Measurements from ENCODE around the gene GSTCD. TPM values are rescaled to one million over a fixed set of nuclear protein-coding genes. Genes with fewer than 3 reads are reported as not detected.

The GSTCD gene
- total RNA-seq, 1 donor from 2014 or later, result 13.9 TPM

DNA sequence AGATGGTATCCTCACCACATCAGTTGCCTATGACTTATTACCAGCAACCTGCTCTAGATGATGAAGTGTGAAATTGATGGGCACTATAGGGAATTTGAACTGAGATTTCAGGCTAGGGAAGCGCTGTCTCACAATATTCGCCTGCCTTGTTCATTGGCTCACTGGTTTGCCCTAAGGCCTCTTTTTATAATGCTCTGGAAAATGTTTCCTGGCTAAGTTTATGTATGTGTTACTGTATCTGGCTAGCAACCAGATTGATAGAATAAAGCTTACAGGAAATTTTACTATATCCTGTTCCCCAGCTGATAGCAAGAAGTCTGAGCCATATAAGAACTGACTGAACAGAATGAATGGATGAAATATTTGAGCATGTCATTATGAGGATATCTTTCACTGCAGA is 71.6 kb downstream of the GSTCD start:
- no peak for DNase-seq

GRCh38 chr4:105784761-105785160 is 76.2 kb downstream of the GSTCD start:
- H3K27me3 Mint-ChIP-seq (ENCODE audit: unreplicated experiment), result no peaks in the 10 kb centered on the region
- no peak for DNase-seq
- no peaks in the 10 kb centered on the region for H3K36me3 Mint-ChIP-seq (ENCODE audit: unreplicated experiment)
- H3K27ac Mint-ChIP-seq (ENCODE audit: unreplicated experiment), result no peak overlapping the region
- H3K9me3 Mint-ChIP-seq (ENCODE audit: unreplicated experiment), result no peaks in the 10 kb centered on the region
- no peak overlapping the region for H3K4me3 Mint-ChIP-seq (ENCODE audit: unreplicated experiment)
- H3K4me1 Mint-ChIP-seq (ENCODE audit: low read depth, unreplicated experiment), result no peaks in the 10 kb centered on the region
- no peak for TF ChIP-seq CTCF (IDR thresholded peaks at IDR 0.05; ENCODE audit: partially characterized antibody, unreplicated experiment)

More for the DNA sequence above, 71.6 kb downstream of the GSTCD start:
- H3K27ac Mint-ChIP-seq (ENCODE audit: unreplicated experiment), result no peak overlapping the region
- no peaks in the 10 kb centered on the region for H3K9me3 Mint-ChIP-seq (ENCODE audit: unreplicated experiment)
- TF ChIP-seq CTCF (IDR thresholded peaks at IDR 0.05; ENCODE audit: partially characterized antibody, unreplicated experiment), result no peak
- H3K36me3 Mint-ChIP-seq (ENCODE audit: unreplicated experiment), result peaks cover under 1% of the 10 kb centered on the region
- H3K4me1 Mint-ChIP-seq (ENCODE audit: low read depth, unreplicated experiment), result no peaks in the 10 kb centered on the region
- H3K27me3 Mint-ChIP-seq (ENCODE audit: unreplicated experiment), result no peaks in the 10 kb centered on the region
- no peak overlapping the region for H3K4me3 Mint-ChIP-seq (ENCODE audit: unreplicated experiment)

DNA sequence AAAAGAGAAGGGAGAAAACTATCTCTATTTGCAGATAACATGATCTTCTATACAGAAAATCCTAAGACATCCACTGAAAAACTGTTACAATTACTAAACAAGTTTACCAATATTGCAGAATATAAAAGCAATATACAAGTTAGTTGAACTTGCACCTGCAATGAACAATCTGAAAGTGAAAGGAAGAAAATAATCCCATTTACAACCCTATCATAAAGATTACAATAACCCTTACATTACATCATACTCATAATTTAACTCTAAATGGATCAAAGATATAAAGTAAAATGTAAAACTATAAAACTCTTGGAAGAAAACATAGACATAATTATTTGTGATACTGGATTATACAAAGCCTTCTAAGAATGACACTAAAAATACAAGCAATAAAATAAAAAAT is 77.2 kb downstream of the GSTCD start:
- Mint-ChIP-seq H3K4me1 (ENCODE audit: low read depth, unreplicated experiment) (no peaks in the 10 kb centered on the region), H3K27ac (ENCODE audit: unreplicated experiment) (no peak overlapping the region), H3K4me3 (ENCODE audit: unreplicated experiment) (no peak overlapping the region), H3K9me3 (ENCODE audit: unreplicated experiment) (no peaks in the 10 kb centered on the region), H3K27me3 (ENCODE audit: unreplicated experiment) (no peaks in the 10 kb centered on the region), H3K36me3 (ENCODE audit: unreplicated experiment) (no peaks in the 10 kb centered on the region)
- no peak for TF ChIP-seq CTCF (IDR thresholded peaks at IDR 0.05; ENCODE audit: partially characterized antibody, unreplicated experiment)
- no peak for DNase-seq

- Mint-ChIP-seq H3K4me3 (ENCODE audit: unreplicated experiment) (no peak overlapping the region), H3K9me3 (ENCODE audit: unreplicated experiment) (peaks cover 2% of the 10 kb centered on the region), H3K27ac (ENCODE audit: unreplicated experiment) (no peak overlapping the region), H3K27me3 (ENCODE audit: unreplicated experiment) (no peaks in the 10 kb centered on the region), H3K36me3 (ENCODE audit: unreplicated experiment) (no peaks in the 10 kb centered on the region), H3K4me1 (ENCODE audit: low read depth, unreplicated experiment) (no peaks in the 10 kb centered on the region)
- no peak for TF ChIP-seq CTCF (IDR thresholded peaks at IDR 0.05; ENCODE audit: partially characterized antibody, unreplicated experiment)
- no peak for DNase-seq
Measured at GRCh38 chr4:105786748-105787147, 78.2 kb downstream of the GSTCD start.

GRCh38 chr4:105797225-105797624 is 88.6 kb downstream of the GSTCD start:
- no peaks in the 10 kb centered on the region for H3K4me1 Mint-ChIP-seq (ENCODE audit: low read depth, unreplicated experiment)
- H3K9me3 Mint-ChIP-seq (ENCODE audit: unreplicated experiment), result no peaks in the 10 kb centered on the region
- no peak for TF ChIP-seq CTCF (IDR thresholded peaks at IDR 0.05; ENCODE audit: partially characterized antibody, unreplicated experiment)
- no peak for DNase-seq
- H3K36me3 Mint-ChIP-seq (ENCODE audit: unreplicated experiment), result no peaks in the 10 kb centered on the region
- no peaks in the 10 kb centered on the region for H3K27me3 Mint-ChIP-seq (ENCODE audit: unreplicated experiment)
- H3K4me3 Mint-ChIP-seq (ENCODE audit: unreplicated experiment), result no peak overlapping the region
- H3K27ac Mint-ChIP-seq (ENCODE audit: unreplicated experiment), result no peak overlapping the region
